NCI-H2081 treated with DMSO at 0.1 percent for 48 hours (cell line): ENCODE data around the gene UNK.

Experiments used
- DNase-seq: peaks from one replicate; lab custom pipeline; 2025; lab: John Stamatoyannopoulos, UW

UNK gene

DNA sequence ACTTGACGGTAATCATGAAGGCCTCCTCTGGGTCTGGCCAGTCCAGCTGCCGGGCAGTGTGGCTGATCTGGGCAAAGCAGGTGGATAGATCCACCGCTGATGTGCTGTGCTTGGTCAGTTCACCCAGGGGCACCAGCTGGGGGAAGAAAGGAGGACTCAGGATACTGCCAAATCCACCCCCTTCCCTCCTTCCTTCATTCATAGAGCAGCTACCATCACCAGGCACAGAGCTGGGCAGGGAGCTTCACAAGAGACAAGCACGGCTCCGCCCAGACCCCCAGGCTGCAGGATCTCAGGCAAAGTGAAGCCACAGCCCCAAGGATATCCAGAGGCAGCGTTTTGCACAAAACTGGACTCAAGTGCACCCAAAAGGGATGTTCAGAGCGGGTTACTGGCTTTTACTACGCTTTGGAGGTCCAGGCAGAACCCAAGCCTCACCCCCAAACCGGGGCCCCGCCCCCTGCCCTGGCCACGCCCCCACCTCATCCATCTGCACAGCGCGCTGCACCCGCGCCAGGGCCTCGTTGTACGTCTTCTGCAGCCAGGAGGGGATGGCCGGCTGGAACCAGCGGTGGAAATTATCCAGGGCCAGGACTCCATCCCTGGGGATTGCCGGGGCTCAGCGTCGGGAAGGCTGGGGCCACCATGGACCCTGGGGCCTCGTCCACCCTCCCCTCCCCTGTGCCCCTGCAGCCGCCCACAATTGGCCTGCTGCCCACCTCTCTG, 50.5 kb downstream of the UNK start:
- DNase-seq: no peak

DNA sequence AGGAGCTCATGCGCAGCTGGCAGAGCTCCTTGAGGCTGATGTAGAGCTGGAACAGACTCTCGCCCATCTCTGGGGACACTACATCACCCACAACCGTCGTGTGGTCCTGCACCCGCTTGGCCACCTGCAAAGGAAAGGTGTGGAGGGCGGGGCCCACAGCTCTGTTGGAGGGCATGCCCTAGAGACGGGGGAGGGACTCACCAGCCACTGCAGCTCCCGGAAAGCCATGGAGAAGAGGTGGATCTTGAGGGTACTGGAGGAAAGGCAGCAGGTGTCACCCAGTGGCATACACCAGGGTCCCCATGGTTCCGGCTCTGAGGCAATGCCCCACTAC, 51.0 kb downstream of the UNK start:
- no peak for DNase-seq

DNA sequence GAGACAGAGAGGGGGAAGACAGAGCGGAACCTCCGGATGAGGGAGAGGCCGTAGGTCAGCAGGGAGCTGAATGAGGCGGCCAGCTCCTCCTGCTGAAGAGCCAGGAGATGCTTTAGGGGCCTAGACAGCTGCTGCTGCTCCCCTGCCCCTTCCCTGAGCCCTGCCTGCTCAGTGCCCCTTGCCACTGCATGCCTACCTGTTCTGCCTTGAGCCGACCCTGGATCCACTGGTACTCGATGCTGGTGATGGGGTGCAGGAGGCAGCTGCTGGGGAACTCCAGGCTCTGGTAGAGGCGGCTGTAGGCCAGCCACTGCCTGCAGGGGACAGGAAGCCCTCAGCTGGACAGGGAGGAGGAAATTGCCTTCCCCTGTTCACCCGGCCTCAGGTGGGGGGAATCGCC, 52.0 kb downstream of the UNK start:
- DNase-seq: no peak

DNA sequence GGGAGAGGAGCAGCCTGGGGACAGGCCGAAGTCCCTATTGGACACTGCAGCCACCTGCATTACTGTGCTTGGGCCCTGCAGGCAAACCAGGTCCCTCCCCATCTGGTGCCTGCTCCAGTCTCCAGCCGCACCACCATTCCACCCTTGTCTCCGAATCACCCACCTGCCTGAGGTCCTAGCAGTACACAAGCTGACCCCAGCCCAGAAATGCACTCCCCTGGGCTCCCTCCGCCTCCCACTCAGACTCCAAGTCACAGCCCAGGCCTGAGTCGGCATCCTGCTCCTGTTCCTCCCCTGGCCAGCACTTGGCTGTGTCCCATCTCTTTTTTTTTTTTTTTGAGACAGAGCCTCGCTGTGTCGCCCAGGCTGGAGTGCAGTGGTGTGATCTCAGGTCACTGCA, 53.3 kb downstream of the UNK start:
- no peak for DNase-seq

DNA sequence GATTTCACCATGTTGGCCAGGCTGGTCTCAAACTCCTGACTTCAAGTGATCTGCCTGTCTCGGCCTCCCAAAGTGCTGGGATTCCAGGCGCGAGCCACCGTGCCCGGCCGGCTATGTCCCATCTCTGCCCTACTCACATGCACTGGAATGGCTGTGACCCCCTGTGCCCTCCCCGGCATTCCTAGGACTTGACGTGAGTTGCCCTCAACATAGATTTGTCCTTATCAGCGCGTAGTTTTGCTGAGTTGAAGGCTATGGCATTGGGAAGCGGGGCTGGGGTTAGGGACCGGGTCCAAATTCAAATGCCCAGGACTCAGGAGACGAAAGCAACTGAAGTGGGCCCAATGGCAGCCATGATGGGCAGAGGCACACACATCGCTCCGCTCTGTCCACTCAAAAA, 53.8 kb downstream of the UNK start:
- no peak for DNase-seq

DNA sequence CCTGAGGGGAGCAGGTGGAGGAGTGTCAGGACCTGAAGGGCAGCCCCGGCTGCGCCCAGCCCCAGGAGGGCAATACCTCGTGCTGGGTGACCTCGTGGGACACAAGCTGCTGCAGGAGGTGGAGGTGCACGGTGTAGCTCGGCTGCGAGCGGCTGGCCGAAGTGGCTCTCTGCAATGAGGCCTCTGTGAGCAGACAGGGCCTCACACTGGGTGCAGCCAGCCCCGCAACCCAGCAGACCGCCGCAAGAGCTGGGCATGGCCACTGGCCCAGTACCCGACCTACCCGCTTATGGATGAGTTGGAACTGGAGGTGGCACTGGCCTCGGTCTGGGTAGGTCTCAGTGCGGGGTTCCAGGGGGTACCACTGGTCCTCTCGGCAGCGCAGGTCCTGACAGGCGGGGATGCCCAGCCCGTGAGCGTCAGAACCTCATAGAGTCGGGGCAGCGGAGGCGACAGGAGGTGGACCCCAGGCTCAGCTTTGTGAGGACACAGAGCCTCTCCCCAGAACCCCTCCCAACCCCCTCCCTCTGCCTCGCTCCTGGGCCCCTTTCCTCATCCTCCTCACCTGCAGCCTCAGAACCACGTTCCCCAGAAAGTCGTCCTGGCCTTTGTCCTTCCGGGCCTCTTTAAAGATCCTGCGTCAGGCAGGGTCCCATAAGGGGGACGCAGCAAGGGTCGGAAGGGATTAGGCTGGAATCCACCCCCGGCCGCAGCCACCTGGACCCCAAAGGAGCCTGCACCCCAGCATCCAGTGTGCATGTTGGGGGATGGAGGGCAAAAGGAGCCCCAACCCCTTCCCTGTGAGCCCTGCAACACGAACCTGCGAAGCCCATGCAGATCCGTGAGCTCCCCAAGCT, 55.6 kb downstream of the UNK start:
- no peak for DNase-seq

DNA sequence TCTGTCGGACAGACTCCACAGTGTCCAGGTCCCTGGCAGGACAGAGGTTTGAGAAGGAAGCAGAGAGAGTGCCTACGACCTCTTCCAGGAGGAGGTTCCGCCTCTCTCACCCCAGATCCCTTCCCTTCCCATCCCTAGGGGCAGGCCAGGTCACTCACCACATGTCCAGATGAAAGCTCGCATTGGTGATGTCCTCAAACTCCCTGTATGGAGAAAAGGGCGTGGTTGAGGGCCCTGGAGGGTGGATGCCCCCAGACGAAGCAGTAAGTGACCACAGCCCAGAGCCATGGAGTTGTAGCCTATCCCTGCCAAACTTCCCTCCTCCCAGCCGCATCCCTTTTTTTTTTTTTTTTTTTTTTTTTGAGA, 56.2 kb downstream of the UNK start:
- DNase-seq: no peak

DNA sequence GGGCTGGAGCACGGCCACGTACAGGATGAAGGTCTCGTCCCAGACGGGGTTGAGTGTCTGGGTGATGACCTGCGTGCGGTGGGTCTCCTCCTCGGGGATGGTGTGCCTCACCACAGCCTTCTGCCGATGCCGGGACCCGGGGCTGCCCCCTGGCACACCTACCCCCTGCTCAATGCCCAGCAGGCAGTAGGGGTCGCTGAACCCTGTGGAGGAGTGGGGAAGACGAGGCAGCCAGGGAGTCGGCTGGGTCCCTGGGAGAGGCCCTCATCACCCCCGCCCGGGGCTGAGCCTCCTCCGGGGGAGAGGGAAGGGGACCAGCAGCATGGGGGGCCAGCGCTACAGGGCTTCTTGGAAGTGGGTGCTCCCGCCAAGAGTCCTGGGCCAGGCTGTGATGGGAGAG, 57.8 kb downstream of the UNK start:
- no peak for DNase-seq

DNA sequence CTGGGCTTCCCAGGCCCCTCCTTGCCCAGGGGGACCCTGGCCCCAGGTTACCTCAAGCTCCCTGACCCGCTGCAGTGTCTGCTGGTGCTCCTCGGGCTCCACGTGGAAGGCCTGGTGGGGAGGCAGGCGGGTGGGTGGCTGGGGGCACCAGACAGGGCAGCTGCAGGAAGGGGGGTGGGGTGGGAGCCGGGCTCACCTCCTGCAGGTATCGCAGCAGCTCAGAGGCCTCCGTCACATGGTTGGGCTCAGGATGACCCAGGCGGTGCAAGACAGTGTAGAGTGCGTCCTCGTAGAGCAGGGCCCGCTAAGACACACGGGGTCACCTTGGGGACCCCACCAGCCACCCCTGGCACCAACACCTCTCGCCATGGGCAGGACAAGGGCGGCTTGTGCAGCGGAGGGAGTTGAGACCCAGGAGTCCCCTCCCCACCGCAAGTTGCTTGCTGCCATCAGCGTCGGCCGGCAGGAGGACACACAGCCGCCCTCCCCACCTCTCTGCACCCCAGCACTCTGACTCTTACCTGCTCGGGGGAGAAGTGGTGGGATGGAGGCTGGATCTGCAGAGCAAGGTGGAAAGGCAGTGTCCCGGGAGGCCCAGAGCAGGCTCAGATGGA, 58.5 kb downstream of the UNK start:
- no peak for DNase-seq

DNA sequence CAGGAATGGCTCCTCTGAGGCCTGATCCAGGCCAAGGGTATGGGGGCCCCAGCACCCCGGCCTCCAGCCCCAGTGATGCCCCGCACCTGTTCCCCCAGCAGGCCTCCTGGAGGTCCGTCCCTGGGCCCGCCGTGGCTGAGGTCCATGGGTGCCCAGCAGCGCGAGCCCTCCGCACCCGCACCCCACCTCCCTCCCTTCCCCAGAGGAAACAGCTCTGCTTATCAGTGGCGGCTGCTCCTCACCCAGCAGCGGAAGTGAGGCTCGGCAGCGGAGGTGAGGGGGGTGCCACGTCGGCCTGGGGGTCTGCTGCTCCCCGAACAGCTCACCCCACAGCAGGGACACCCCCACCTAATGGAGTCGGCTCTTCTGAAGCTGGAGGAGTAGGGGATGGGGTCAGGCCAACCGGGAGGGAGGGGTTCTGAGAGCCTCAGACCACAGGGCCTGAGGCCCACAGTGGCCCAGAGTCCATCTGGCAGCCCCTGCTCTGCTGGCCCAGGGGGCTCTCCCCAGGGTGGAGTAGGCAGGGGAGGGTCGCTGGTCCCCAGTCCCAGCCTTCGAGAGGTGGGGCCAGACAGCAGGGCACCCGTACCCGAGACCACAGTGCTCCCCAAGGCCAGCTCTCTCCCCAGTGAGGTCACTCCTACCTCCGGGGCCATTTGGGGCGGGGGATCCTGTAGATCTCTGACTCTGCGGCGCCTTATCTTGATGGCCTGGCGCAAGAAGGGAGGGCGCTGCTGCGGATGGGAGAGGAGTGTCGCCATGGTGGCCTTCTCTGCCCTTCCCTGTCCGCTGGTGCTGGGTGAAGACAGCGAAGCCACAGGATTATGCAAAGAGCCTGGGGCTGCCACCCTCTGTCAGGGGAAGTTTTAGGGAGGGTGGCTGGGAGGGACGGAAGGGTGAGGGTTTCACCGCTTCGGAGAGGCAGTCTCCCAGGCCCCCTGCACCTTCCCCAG, 59.2 kb downstream of the UNK start, which contains the start of gene UNC13D:
Gene UNC13D (minus strand): TSS at position 828 of the 953 bp plus-strand sequence. CDS start 67 bp downstream, at position 761.
- no peak for DNase-seq

DNA sequence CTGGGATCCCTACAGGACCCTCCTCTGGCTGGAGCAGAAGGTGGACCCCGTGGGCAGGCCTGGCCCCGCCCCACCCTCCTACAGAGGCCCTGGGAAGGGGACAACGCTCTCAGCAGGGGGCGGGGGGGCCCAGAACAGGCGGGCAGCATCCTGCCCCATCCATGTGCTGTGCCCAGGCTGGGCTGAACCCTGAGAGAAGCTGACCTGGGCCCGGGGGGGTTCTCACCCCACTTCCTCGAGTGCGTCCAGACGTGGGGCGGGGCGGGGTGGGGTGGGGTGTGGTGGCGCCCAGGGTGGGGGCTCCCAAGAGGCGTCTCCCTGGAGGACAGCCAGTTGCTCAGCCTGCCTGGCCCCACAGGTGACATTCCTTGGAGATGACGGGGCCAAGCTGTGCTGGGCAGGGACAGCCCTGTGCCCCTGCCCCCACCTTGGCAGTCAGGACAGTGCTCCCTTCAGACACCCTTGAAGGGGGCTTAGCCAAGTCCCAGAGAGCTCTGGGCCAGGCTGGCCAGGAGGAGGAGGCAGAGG, 60.0 kb downstream of the UNK start:
- DNase-seq: no peak

DNA sequence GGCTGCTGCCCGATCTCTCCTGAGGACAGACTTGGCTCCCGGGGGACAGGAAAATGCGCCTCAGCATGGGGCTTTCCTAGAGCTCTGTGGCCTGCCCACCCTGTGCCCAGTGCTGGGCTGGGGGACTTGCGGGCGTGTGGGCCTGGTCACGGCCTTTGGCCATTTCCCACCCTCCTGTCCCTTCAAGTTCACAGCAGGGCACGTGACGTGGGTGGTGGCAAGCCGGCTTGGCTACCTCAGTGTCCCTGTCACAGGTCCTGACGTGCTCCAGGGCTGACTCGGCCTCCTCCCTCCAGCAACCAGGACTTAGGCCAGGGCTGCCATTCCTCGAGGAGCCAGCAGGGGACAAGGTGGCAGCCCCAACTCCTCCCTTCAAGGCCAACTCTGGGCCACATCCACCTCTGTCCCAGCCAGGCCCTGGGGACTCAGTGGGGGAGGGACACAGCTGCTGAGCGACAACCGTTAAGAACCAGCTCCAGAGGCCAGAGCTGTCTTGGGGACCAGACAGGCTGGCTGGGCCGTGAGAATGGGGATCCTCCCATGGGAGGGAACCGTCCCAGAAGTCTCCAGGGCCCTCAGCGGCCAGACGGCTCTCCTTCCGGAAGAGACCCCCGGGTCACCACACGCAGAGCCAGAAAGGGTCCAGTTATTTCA, 60.6 kb downstream of the UNK start:
- DNase-seq: no peak

DNA sequence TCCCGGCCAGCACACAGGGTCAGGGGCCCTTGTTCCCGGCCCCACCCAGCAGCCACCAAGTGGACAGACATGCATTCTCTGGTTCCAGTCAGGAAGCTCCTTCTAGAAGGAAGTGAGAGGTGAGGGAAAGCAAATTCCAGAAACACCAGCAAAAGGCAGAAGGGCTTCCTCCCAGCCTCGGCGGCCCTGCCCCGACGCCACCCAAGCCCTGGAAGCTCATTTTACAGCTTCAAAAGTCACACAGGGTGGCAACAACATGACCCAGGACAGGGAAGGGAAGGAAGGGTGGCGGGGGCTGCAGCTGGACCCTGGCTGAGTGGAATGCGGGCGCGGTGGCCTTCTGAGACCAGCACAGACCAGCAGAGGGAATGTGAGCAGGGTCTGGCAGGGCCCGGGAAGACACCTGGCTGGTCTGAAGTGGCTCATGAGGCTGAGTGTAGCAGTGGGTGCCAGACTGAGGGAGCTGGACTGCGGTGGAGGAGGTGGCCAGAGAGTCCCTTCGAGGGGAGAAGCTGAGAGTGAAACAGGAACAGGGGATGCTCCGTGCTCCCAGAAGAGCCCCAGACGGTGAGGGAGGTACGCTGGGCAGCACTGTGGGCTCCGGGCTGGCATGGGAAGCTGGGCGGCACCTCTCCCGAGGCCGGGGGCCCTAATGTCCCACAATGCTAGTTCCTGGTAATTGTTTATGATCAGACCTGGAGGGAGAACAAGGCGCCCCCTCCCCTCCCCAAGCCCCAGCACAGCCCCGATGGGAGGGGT, 61.5 kb downstream of the UNK start:
- DNase-seq: no peak

DNA sequence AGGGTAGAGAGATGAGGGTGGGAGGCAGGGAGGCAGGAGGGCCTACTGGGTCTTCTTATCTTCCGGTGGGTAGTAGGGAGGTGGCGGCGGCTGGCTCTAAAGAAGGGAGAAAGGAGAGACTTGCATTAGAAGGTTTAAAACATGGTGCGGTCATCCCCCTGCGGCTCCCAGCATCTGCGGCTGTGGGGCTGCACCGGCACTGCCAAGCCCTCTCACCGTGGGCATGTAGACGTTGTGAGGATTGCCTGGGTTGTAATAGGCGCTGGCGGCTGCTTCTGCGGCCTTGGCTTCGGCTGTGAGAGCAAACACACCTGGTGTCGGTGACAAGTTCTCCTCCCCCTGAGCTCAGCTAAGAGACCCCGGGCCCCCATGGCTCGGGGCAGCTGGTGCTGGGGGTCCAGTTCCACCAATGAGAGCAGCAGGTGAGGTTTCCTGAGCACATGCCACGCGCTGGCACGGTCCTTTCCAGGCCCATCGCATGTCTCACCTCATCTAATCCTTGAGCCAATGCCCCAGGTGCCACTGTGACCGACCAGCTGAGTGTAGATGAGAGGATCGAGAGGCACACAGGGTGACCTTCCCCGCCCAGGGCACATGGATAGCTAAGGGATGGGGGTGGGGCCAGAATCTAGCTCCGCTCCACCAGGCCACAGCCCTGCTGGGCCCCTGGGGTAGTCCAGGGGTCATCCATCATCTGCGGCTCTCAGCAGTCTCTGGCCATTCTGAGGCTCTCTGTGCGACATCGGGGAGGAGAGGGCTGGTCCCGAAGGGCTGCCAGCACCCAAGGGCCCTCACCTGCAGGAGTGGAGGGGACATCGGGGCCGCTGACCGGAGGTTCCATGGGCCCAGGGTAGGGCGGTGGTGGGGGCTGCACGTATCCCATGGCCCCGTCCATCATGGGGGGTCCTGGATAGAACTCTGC, 62.3 kb downstream of the UNK start:
- DNase-seq: no peak

DNA sequence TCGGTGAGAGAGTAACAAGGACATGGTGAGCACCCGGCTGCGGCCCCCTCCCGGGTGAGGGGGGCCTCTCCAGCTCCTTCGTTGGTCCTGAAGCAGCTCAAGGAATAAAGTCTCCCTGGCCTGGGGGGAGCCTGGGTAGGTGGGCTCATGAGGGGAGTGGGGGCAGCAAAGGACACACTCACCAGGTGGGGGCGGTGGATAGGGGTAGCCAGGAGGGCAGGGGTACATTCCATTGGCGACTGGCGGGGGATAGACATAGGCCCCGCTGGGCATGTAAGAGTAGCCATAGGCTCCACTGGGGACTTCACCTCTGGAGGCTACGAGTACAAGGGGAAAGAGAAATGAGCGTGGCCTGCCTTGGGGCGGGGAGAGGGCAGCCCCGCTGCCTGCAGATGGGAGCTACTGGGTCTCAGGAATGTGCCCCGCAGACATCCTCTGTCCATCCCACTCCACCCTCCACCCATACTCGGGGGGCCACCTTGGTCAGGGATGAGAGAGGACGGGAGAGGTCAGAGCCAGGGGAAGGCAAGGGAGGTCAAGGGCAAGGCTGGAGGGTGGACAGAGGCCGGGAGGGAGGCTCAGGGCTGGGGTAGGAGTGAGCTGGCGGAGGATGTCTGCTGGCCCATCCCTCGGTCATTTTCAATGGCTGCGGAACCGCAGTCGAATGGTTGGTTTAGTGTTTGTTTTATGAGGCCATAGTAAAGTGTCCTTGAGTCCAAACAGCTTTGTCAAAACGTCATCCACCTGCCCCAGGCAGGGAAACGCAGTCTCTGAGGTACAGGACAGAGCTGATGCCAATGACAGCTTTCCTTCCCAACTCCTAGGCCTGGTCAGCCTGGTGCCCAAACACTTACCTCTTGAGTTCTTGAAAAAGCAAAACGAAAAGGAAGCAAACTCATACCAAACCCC, 63.3 kb downstream of the UNK start:
- no peak for DNase-seq

DNA sequence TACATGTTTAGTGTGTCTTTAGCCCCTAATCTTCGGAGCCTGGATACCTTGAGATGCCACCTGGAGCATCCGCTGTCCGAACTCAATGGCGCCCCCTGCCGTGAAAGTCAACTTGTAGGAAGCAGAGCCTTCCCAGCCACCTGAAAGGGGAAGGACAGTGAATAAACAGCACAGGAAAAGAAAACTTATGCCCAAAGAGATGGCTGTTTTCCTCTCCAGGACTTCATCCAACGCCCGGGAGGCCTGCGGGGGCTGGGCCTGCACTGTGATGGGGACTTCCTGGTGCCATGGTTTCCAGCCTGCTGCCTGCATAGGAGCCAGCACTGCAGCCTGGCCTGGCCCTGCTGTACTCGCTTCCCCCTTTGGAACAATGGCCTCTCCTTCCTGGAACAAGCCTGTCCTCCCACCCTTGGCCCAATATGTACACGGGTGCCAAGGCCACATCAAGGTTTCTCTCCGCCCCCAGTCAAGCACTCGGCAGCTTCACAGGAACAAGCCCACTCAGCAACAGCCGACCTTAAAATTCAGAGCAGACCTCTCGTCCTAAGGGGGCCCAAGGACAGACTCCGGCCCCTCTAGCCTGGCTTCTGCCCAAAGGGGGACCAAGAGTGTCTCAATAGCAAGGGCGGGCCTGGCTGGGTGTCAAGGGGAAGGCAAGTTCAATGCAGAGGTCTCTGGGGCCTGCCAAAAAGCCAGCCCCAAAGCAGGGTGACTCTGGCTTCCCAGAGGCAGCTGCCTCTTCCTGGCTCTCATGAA, 64.1 kb downstream of the UNK start:
- no peak for DNase-seq

DNA sequence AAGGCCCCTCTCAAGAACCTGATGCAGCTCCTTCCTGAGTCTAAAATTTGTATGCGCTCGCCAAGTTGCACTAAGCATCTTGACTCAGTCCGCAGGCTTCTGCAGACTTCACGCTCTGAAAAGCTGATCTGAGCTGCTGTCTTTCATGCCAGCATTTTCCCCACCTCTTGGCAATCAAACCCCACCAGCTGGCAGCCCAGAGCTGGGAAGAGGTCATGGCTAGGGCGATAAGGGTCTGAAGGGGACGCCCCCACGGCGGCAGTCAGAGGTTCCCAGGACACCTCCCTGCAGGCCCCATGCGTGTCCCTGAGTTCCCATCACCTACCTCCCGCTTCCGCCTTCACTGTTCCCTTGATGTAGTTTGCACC, 64.7 kb downstream of the UNK start:
- no peak for DNase-seq

DNA sequence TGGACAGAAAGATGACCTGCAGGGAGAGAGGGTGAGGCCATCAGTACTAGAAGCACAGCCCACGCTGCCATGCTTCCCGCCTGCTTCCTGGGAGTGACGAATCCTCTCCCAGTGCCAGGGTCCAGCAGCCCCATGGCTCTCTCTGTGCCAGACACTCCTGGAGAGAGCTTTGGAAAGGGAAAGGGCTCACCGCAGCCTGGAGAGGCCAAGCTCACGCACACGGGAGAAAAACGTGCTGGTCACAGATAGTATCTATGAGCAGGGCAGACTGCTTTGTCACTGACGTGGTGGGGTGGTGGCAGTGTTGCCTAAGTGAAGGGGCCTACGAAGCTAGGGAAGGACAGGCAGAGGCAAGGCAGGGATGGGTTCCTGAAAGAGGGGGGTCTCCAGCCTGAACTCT, 65.1 kb downstream of the UNK start:
- no peak for DNase-seq
